Left hindlimb (tissue), 1 donor: Measurements from ENCODE around the gene TNMD.
A peak's percentile ranks its signal among the peaks of the same experiment; 100 is the strongest.
"Not testable (repeated sequence)": the region's sequence is repeated elsewhere in the genome, so short reads cannot be mapped to it uniquely, and the experiment has no call there.

Experiments
- DNase-seq: peaks from one replicate; pipeline ENCODE4 v3.0.0-alpha.2; 2018

The TNMD gene

GRCh38 chrX:100584611-100585010, at the start of gene TNMD:
Gene TNMD (plus strand): TSS chrX:100584936. CDS start chrX:100585019, 83 bp downstream.
- peak; percentile 36 for DNase-seq

DNA sequence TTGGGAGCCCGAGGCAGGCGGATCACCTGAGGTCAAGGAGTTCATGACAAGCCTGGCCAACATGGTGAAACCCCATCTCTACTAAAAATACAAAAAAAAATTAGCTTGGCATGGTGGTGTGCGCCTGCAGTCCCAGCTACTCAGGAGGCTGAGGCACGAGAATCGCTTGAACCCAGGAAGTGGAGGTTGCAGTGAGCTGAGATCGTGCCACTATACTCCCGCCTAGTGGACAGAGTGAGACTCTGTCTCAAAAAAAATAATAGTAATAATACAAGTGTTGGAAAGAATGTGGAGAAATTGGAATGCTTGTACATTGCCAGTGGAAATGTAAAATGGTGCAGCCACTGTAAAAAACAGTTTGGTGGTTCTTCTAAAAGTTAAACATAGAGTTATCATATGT, 19.2 kb upstream of the TNMD start:
- DNase-seq, result not testable (repeated sequence)

GRCh38 chrX:100586747-100587146, 2.0 kb downstream of the TNMD start:
- no peak for DNase-seq

GRCh38 chrX:100587861-100588260, 3.1 kb downstream of the TNMD start:
- DNase-seq, result no peak

DNA sequence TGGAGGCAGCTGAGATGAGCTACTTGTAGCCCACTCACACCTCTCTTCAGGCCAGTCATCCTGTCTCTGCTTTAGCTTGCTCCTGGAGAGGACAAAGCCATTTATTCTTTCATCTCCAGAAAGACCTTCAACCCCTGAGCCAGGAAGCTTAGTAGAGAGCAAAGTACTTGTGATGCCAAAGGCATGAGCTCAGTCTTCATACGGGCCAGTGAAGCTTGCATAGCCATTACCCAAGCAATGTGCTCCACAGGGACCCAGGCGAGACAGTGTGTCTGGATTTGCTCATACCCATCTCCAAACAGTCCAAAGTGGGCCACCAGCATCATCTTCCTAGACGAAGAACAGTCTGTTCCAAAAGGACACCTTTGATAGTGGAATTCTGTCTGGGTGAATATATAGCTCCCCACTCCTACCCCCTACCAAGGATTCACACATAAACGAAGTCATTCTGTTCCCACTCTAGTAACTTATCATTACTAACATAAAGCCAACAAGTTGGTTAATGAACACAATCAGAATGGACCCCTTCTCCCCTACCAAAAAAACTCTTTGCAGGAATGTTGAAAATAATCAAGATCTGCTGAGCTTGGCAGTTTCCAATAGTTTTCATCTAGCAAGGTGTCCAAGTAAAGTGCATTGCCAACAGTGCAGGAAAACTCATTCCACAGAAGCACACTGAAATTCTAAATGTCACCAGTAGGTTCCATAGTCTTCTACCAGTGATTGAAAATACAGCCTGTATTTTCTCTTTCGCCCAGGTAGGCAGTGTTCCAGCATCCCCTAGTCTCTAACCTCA, 6.7 kb downstream of the TNMD start:
- DNase-seq, result peak; percentile 41

DNA sequence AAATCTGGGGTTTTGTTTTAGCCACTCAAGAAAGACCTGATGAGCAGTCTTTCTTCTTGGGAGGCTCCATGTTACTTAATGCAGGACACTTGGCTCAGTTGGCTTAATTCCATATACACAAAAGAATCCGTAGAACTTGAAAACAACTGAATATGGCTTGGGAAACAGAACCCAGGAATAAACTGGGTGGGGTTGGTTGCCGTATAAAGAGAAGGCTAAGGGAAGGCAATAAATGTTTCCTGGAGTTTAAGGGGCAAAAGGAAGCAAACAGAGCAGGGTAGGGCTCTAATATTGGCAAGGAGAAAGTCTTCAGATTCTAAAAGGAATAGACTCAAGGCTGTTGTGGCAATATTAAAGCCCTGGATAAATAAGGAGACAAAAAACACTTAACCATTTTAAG, 8.4 kb downstream of the TNMD start:
- no peak for DNase-seq

DNA sequence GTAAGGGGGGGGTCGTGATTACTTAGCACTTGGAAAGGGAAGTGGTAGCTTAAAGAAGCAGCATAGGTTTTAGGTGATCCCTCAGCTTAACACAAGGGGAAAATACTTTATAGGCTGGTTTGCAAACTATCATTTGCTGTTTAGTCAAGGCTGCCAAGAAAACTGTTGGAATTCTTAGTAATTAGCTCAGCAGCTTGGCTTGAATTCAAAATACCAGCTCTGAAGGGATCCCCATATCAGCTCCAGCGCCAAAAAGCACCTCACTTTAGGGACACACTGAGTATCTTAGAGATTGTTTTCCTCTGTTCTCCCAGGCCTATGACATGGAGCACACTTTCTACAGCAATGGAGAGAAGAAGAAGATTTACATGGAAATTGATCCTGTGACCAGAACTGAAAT, 8.8 kb downstream of the TNMD start:
- no peak for DNase-seq

GRCh38 chrX:100596601-100597000, 11.9 kb downstream of the TNMD start:
- DNase-seq, result no peak

DNA sequence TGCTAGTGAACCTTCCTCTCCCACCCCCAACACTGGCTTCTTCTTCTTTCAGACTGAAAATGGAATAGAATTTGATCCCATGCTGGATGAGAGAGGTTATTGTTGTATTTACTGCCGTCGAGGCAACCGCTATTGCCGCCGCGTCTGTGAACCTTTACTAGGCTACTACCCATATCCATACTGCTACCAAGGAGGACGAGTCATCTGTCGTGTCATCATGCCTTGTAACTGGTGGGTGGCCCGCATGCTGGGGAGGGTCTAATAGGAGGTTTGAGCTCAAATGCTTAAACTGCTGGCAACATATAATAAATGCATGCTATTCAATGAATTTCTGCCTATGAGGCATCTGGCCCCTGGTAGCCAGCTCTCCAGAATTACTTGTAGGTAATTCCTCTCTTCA, 14.7 kb downstream of the TNMD start:
- no peak for DNase-seq

DNA sequence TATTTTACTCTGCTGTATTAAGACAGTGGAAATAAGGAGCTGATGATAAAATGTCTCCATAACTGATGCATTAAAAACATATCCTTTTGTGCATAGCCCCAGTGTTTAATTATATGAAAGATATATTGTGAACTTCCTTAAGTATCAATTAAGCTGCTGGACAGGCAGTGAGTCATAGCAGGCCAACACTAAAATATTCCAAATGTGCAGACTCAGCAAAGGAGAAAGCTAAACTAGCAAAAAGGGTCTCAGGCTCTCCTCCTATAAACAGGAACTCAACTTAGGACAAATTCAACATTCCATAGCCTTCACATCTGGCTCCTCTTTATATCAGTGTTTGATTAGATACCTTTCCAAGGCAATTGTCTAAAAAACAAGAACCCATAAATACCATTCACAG, 15.6 kb downstream of the TNMD start:
- DNase-seq, result no peak

GRCh38 chrX:100600758-100601157, 16.0 kb downstream of the TNMD start:
- DNase-seq, result no peak

DNA sequence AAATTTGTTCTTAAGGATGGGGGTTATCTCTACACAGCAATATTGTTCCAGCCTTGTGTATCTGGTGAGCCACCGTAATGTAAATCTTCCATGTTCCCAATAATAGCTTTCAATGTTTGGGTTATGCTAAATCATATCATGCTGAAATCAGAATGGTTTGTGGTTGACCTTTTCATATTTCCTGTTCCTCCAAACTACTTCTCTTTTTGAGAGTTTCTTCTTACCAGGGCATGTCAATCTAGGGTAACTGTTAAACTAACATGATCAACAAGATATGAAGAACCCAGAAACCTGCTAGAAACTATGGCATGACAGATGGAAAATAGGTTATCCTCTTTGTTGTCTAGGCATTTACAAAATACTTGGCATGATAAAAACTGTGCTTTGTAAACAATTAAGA, 22.0 kb downstream of the TNMD start:
- DNase-seq, result no peak

DNA sequence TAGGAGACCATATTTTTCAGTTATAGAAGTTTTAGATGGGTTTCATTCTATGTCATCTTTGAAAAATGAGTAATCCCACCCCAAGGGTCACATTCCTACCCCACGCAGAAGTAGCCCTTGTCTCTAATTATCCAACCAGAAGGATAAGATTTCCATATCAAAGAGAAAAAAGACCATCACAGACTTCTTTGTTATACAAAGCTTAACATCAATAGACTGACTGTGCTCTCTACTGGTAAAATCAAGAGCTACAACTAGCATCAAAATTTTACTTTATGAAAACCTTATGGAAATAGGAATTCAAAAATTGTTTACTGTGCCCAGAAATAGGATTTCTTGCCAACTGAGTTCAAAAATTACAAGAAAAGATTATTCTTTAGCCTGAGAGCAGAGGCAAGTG, 24.9 kb downstream of the TNMD start:
- no peak for DNase-seq

DNA sequence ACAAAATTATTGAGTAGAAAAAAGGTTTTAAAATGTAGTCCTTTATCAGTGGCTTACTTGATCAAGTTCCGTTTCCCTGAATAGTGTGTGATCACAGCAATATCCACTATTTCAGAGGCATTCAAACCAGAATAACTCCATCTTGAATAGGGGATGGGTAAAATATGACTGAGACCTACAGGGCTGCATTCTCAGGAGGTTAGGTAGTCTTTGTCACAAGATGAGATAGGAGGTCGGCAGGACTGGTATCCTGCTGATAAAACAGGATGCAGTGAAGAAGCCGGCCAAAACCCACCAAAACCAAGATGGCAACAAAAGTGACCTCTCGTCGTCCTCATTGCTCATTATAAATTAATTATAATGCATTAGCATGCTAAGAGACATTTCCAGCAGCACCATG, 27.2 kb downstream of the TNMD start:
- no peak for DNase-seq

DNA sequence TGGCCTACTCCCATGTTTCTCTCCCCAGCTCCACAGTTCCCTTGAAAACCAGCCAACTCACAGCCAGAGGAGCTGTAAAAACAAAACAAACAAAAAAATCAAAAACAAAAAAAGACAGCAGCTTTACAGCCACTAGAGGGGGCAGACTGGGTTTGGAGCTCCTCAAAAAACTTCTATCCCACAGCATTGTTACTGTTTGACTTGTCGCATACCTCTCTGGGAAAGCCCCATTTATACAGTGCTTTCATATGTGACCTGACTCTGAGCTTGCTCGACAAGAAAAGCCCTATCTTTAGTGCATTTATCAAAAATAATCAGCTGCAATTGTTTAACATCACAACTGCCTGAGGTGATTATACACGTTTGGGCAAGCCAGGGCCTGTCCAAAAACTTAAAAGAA, 30.3 kb downstream of the TNMD start:
- DNase-seq, result no peak

- peak; percentile 34 for DNase-seq
Measured at GRCh38 chrX:100623001-100623400, 38.3 kb downstream of the TNMD start.

GRCh38 chrX:100625985-100626491, 41.3 kb downstream of the TNMD start:
- DNase-seq, result no peak

GRCh38 chrX:100635040-100635439, 50.3 kb downstream of the TNMD start:
- no peak for DNase-seq

DNA sequence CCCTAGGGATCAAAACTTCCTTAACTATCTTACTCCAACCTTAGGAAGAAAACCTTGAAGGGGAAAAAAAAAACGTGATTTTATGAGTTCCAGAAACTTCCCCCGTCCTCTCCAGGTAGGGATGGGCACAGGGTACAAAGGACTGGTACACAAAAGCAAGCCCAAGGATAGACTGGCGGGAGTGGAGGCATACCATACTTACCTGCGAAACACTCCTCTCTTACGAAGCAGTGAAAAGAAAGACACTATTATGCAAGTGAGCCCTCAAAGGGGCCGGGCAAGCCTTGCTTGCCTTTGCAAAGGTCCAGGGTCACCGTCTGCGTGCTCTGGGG, 51.2 kb downstream of the TNMD start:
- DNase-seq, result no peak

GRCh38 chrX:100636321-100636991, 51.7 kb downstream of the TNMD start, which contains the start of gene TSPAN6:
Gene TSPAN6 (minus strand): TSS chrX:100636806. CDS start chrX:100636694, 112 bp downstream.
- DNase-seq, result peak; percentile 89

GRCh38 chrX:100642290-100642689, 57.6 kb downstream of the TNMD start:
- DNase-seq, result no peak

DNA sequence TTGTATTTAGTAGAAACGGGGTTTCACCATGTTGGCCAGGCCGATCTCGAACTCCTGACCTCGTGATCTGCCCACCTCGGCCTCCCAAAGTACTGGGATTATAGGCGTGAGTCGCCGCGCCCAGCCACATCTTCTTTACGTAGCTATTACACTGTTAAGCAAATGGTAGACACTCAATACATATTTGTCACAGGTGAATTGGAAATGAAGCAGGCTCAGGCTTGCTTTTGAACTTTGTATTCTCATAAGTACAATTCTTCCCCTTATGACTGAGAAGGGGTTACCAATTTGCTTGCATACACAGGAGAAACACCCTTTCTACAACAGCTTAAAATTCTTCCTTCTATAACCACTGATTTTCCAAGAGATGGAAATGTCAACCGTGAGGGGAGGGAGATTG, 58.5 kb downstream of the TNMD start:
- DNase-seq, result no peak

GRCh38 chrX:100643956-100644860, 59.5 kb downstream of the TNMD start, which contains the start of gene SRPX2:
Gene SRPX2 (plus strand): TSS chrX:100644199. CDS start chrX:100646323, 2,124 bp downstream.
- DNase-seq, result peak; percentile 62
